Activated effector memory CD4-positive, alpha-beta T cell treated with Interleukin-2 at 50 U/mL for 16 hours (primary cell): ENCODE results near the gene ANTXRL.
"Not testable (repeated sequence)": the region's sequence is repeated elsewhere in the genome, so short reads cannot be mapped to it uniquely, and the experiment has no call there.

ENCODE experiments used
- DNase-seq: peaks from one replicate; pipeline ENCODE4 v3.0.0-alpha.2; 2020

Gene ANTXRL

DNA sequence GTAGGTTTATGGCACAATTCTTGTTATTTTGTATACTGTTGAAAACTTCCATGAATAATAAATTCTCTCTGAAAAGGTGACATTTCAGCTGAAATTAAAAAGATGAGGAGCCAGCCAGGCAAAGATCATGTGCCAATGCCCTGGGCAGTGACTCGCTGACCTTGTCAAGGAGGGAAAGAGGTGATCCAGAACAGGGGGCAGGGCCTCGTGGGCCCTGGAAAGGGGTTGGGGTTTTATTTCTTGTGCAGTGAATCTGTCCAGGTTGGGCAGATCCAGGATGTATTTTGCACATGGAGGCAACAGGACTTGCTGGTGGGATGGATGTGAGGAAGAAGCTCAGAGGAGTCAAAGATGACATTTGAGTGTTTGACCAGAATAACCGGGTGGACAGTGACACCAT is 31.6 kb upstream of the ANTXRL start:
- not testable (repeated sequence) for DNase-seq

DNA sequence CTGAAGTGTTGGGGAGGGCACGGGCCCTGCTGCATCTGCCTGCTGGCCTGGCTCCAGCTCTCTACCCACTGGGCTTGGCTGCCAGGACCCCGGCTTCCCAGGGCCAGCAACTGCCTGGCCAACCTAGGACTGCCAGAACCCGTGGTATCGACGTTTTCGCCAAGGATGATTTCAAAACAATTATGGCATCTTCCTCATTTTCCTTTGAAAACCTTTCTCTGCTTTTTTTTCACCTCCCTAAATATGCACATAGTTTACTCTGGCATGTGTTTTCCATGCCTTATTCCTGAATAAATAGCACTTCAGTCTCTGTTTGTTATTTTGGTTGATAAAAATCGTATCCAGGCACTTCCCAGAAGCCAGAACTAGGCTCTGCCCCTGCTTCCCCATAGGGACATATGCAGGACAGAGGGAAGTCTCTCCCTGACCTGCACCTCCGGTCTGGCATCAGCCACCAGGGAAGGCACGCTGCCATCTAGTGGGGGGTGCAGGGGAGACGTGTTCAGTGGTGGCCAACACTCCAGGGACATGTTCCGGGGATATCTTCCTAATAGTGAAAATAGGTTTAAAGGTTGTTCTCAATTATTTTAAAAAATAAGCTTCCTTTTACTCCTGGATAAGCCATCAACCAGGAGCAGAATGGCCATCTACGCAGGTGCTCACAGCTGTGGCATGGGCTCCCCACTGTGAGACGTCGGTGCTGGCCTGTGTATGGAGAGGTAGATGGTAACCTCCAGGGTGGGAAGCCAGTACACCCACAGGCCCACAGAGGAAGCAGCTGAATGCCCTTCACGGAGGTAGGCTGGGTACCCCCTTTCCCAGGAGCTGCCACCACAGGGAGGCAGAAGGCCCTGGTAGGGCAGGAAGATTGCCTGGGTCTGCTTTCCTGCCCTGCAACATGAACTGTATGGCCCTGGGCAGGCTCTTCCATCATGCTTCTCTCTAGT is 30.7 kb upstream of the ANTXRL start:
- no peak for DNase-seq

DNA sequence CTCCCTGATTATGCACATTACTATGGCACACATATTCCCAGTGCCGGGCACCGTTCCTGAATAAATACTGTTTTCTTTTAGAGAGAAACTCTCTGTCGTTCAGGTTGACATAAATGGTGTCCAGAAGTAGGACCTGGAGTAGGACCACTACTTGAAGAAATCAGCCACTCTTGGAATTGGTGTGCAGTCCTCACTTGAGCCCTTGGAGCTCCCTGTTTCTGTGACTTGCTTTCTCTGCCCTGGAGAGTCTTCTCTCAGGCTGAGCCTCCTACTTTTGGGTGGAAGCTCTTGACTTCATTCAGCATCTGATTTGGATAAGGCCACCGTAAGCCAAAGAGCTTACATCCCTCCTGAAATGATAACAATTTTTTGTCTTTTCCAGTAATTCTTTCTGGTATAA is 29.7 kb upstream of the ANTXRL start:
- no peak for DNase-seq

DNA sequence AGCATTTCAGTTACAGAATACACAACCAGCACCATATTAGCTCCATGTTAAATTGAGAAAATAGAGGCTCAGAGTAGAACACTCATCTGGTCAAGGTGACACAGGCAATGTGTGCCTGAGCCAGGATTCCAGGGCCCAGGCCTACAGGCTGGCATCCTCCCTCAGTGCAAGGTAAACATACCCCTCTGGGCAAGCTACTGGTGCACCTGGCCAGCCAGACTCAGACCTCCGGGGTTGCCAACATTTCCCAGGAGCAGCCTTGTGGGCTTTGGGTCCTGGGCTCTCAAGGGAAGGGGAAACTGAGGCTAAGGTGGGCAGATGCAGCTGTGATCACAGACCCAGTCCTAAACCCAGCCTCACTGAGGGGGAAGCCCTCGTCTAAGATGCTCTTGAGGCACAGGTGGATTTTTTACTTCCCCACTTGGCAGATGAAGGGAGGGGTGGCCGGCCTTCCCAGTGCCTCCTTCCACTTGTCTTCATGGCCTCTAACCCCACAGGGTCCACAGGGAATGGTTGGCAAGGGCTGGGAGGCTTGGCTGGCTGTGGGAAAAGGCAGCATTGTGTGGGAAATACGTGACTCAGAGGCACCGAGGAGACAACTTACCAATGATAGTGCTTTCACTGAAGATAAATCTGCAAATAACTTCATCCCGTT is 23.8 kb upstream of the ANTXRL start:
- DNase-seq, result not testable (repeated sequence)

GRCh38 chr10:46263831-46264268 is 22.9 kb upstream of the ANTXRL start:
- no peak for DNase-seq

GRCh38 chr10:46264336-46264735 is 22.5 kb upstream of the ANTXRL start:
- no peak for DNase-seq

DNA sequence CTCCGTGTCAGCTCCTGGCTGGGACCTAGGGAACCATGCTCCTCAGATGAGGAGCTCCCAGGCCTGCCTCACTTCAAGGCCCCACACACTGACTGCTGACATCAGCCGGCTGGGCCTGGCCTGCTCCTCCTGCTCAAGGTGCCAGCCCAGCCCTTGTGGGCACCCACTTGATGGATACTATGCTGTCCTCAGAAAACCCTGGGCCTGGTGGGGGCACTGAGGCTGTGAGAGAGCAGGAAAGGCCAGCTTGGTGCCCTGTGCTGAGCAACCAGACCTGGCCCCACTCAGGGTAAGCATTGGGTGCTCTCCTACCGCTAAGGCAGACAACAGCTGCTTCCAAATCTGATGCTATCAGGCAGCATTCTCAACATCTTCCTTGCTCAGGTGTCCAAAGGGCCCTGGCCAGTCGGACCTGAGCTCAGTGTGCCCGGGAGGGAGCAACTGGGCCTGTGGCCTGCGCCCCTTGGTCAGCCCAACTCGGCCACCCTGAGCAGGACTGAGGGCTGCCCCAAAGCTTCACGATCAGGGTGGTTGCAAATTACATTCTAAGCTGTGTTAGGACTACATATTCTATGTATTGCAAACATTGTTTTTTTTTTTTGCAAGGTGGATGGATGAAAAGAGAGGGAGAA is 21.9 kb upstream of the ANTXRL start:
- no peak for DNase-seq

GRCh38 chr10:46265566-46266305 is 21.1 kb upstream of the ANTXRL start:
- not testable (repeated sequence) for DNase-seq

- no peak for DNase-seq
These were observed 20.4 kb upstream of the ANTXRL start for GRCh38 chr10:46266306-46266985.

DNA sequence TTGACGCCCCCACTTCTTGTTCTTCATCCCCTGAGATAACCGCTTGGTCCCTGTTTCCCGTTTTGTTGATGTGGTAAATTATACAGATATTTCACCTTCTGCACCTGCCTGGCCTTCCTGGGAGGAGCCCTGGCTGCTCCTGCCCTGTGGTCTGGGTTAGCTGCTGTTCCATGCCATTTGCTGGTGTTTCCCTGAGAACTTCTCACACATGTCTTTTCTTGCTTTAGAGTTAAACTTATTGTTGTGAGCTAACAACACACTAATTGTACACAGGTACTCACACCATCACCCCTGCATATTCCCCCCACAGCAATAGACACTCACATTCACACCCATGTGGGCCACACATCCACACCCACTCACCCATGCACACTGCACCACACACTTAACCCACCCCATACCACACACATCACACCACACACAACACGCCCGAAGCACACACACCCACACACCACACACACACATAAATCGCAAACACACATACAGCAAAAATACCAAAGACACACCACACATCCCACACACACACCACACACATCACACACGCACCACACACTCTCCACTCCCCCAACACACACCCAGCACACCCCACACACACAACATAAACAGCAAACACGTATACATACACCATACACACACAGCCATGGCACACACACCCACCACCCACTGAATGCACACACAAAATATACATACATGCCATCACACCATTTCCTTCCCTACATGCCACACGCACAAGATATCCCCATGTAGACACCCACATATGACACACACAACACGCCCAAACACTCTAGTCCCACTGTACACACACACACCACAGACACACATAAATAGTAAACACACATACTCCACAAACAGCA is 19.4 kb upstream of the ANTXRL start:
- DNase-seq, result no peak

DNA sequence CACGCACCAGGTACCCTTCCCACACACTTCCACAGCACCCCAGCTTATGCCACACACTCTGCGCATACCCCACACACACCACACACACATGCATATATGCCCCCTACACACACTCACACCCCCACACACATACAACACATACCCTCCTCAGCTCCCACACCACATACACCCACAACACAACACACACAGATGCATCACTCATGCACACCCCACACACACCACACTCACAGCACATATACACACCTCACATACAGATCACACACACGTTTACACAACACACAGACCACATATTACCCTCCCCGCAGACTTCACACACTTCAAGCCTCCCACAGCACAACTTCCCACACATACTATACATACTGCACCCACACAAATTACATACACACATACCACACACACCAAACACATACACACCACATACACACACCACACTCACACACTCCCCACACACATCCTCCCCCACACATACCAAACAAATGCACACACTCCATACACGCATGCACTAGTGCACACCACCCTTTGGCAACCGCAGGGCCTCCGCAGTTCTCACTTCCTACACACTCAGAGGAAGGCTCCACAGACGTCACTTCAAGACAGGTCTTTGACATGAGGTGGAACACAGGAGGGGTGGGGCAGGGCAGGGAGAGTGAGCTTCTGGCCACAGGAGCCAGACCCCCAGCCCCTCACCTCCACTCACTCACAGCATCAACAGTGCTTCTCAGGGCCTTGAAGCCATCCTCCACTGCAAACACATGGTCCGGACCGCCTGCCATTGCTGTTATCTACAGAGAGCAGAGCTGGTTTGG is 18.5 kb upstream of the ANTXRL start:
- peak; percentile 47 for DNase-seq

DNA sequence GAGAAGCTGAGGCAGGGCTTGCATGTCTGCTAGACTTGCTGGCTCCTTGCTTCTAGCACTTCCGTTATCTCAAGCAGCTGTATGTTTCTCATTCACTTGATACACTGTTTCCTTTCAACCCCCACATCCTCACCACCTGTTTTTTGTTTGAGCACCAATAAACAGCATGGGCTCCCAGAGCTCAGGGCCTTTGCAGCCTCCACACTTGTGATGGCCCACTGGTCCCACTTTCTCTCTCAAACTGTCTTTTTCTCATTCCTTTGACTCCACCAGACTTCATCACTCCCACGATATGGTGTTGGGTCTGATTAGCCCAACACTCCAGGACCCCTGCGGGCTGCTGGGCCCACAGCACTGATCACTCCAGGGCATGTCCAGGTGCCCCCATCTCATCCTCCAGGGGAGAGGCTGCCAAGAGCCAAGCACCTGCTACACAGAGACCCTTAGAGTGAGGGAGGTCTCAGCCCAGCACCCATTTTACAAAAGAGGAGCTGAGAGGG is 17.2 kb upstream of the ANTXRL start:
- peak; percentile 42 for DNase-seq

GRCh38 chr10:46270086-46270811 is 16.5 kb upstream of the ANTXRL start:
- no peak for DNase-seq

- DNase-seq, result not testable (repeated sequence)
These were observed 15.8 kb upstream of the ANTXRL start for GRCh38 chr10:46270963-46271530.

DNA sequence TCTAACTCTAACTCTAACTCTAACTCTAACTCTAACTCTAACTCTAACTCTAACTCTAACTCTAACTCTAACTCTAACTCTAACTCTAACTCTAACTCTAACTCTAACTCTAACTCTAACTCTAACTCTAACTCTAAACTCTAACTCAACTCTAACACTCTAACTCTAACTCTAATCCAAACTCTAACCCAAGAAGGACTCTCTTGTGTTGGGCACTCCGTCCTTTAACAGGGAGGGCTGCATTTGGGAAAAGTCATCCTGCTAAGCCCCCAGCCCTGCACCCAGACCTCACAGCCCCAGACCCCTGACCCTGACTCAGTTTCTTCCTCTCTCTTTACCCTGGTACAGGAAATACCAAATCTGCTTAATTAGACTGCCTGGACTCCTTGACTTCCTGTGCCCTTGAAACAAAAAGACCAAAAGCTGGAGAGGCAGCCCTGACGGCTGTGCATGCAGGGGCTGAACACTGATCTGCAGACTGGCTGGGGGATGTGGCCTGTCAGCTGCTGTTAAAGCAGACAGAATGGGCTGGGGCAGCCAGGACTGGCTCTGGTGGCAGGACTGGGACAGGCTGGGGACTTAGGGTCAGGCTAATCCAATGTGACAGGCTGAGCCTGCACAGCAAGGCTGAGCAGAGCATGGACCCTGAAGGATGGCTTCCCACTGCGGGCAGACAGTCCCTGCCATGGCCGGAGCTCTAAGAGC is 14.8 kb upstream of the ANTXRL start:
- peak; percentile 26 for DNase-seq

DNA sequence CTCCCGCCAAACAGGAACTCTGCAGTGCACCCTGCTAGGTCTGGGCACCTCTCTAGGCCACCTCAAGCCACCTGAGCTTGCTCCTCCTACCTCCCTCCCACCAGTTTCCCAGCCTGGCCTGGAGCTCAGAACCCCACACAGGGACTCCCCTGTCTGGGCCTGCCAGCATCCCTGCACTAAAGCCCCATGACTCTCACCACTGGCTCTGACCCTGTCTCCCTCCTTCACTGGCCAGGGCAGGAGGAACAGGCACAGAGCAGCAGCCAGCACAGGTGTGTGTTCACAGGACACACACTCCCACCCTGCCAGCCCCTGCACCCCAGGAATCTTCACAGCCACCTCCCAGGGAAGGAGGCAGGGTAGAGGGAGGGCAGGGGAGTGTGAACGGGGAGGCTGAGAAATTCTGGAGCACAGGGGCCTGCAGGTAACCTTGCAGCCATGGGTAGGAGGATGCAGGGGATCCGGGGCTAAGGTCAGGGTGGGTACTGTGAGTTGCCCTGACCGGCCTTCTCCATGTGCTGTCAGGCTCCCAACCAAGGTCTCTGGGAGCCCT is 13.9 kb upstream of the ANTXRL start:
- no peak for DNase-seq

DNA sequence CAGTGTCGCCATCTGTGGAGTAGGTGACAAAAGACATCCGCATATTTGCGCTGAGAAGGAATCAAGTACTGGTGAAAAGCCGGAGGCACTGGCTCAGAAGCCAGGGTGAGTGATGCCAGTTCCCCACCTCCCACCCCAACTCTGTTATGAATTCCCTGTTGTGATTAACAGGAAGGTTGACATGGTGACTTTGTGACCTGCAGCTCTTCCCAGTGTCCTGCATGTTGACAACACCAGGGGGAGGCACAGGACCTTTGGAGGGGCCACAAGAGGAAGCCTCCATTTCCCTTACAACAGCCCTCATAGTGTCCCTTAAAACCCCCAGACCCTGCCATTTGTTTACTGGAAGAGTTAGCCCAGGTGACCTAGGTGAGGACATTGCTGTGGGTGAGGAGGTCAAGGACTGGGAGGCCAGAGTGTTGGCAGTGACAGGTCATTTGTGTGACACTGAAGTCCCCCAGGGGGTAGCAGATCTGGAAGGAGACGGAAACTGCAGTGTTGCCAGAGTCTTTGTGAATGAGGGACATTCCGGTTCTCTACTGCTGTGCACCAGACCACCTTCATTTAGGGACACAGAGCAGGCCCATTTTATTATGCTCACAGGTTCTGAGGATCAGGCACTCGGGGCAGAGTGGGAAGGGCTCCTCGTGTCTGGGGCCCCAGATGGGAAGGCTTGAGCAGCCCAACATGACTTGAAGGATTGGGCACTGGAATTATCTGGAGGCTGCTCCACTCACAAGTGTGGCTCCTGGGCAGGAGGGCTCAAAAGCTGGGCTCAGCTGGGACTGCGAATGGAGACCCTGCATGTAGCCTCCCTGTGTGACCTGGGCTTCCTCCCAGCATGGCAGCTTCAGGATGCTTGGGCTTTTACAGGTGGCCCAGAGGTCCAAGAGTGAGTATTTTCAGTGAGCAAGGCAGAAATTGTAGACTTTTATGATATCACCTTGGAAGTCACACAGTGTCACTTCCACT is 13.0 kb upstream of the ANTXRL start:
- no peak for DNase-seq
